22Rv1 (cell line): ENCODE measurements around the gene OLFM2.

Experiments used
- ZFX ChIP-seq: fragments of 450-650 bp; IDR thresholded peaks from 2 replicates; pipeline ENCODE4 v1.6.1; 2017; ENCODE audit warnings: antibody characterized with exemption, borderline replicate concordance
- TF ChIP-seq, protein P1 (sequence below): fragments of 450-650 bp; IDR thresholded peaks from 2 replicates; pipeline ENCODE4 v1.5.1; 2017; ENCODE audit warnings: mild to moderate bottlenecking

DNA sequence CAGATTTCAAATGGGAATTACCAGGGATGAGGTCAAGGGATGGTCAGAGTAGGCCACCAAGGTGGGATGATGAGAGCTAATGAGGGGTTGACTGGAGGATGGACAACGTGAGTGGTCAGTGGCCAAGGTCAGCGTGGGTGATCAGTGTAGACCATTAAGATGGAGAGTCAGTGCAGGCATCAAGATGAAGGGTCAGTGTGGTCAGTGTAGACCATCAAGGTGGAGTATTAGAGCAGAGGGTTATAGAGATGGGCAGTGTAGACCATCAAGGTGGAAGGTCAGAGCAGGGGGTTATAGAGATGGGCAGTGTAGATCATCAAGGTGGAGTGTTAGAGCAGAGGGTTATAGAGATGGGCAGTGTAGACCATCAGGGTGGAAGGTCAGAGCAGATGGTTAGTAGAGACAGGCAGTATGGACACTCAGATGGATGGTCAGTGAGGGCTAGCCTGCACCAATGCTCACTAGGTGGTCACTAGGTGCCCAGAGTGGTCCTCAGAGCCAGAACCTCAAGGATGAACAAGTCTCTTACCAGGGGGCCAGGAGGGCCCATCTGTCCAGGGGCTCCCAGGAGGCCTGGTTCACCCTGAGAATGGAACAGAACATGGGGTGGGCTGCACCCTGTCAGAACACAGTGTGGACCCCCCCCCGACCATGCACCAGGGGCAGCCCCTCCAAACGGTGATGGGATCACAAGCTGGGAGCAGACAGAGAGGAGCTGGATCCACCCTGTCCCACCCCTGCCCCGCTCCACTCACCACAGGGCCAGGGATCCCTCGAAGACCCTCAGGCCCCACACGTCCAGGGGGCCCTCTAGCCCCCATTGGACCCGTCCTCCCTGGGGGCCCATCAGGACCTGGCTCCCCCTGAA lies 32.7 kb upstream of the OLFM2 start:
- TF ChIP-seq, protein P1, sequence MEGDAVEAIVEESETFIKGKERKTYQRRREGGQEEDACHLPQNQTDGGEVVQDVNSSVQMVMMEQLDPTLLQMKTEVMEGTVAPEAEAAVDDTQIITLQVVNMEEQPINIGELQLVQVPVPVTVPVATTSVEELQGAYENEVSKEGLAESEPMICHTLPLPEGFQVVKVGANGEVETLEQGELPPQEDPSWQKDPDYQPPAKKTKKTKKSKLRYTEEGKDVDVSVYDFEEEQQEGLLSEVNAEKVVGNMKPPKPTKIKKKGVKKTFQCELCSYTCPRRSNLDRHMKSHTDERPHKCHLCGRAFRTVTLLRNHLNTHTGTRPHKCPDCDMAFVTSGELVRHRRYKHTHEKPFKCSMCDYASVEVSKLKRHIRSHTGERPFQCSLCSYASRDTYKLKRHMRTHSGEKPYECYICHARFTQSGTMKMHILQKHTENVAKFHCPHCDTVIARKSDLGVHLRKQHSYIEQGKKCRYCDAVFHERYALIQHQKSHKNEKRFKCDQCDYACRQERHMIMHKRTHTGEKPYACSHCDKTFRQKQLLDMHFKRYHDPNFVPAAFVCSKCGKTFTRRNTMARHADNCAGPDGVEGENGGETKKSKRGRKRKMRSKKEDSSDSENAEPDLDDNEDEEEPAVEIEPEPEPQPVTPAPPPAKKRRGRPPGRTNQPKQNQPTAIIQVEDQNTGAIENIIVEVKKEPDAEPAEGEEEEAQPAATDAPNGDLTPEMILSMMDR = no peak
- no peak for TF ChIP-seq ZFX
